ENCODE measurements around the gene TRAIP.

Gene TRAIP

GRCh38 chr3:49805367-49805782 lies 51.0 kb downstream of the TRAIP start:
- no peak overlapping the region for H3K27ac ChIP-seq (ENCODE audit: extremely low read depth, low read depth, low read length)
- H3K9me3 ChIP-seq (ENCODE audit: control insufficient read depth, insufficient read depth, low read depth, low read length) = no peaks in the 10 kb centered on the region
- CTCF ChIA-PET = interaction anchor here (1.3 to 2.0 kb wide), 2 partner anchors 34 to 95 kb away, joined by 4 to 10 read pairs; no protein-coding TSS in a partner anchor
- TF ChIP-seq PRDM1 (tag by site-specific recombination; IDR thresholded peaks at IDR 0.05) (no peak), ZBTB8A (tag by site-specific recombination; IDR thresholded peaks at IDR 0.05) (0 out of 2 replicates have a peak, but pooled peaks have one; percentile 42), OSR2 (tag by site-specific recombination; IDR thresholded peaks at IDR 0.05) (peak; percentile 41)
- H3K36me3 ChIP-seq (ENCODE audit: control insufficient read depth in 2 of 2, insufficient read depth in 1 of 2, low read length in 2 of 2) = no peaks in the 10 kb centered on the region
- H3K4me1 ChIP-seq (ENCODE audit: control insufficient read depth, insufficient read depth, low read length) = no peaks in the 10 kb centered on the region
- POLR2A ChIA-PET = interaction anchor here (0.6 to 1.1 kb wide), 2 partner anchors 15 to 19 kb away, joined by 3 read pairs; partner anchors contain the start of gene IP6K1
- no peak overlapping the region for H3K4me3 ChIP-seq (ENCODE audit: low read depth, low read length)

DNA sequence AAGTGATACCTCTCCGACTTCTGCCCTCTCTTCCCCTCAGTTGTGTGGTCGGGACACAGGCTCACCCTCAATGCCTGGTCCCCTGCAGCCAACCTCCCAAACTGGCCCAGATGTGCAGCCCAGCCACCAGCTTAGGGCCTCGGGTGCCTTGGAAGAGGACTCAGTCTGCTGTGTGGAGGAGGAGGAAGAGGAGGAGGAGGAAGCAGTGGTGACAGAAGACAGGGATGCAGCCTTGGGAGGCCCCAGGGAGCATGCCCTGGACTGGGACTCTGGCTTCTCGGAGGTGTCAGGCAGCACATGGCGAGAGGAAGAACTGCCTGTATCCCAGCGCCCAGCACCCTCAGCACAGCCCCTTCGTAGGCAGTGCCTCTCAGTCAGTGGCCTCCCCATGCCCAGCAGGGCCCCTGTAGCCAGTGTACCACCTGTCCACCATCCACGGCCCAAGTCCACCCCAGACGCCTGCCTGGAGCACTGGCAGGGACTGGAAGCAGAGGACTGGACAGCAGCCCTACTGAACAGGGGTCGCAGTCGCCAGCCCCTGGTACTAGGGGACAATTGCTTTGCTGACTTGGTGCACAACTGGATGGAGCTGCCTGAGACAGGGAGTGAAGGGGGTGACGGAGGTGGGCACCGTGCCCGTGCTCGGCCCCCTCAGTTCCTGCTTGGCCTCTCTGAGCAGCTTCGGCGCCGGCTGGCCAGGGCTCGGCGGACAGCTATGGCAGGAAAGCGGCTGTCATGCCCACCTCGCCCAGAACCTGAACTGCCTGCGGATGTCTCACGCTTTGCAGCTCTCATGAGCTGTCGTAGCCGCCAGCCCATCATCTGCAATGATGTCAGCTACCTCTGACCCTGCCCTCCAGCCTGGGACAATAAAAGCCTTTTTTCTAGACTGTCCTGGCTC lies 52.0 kb downstream of the TRAIP start:
- Histone ChIP-seq H3K36me3 (ENCODE audit: control insufficient read depth in 2 of 2, insufficient read depth in 1 of 2, low read length in 2 of 2) (no peaks in the 10 kb centered on the region), H3K4me1 (ENCODE audit: control insufficient read depth, insufficient read depth, low read length) (no peaks in the 10 kb centered on the region), H3K9me3 (ENCODE audit: control insufficient read depth, insufficient read depth, low read depth, low read length) (no peaks in the 10 kb centered on the region), H3K27ac (ENCODE audit: extremely low read depth, low read depth, low read length) (no peak overlapping the region), H3K4me3 (ENCODE audit: low read depth, low read length) (no peak overlapping the region)
- ChIA-PET POLR2A (interaction anchor here (0.6 to 1.1 kb wide), 3 partner anchors 18 to 63 kb away, joined by 3 to 5 read pairs (median 3); partner anchors contain the start of gene IP6K1), CTCF (interaction anchor here (0.6 to 2.7 kb wide), 4 partner anchors 35 to 249 kb away, joined by 3 to 10 read pairs (median 6); no protein-coding TSS in a partner anchor)
- TF ChIP-seq ZNF776 (tag by site-specific recombination; IDR thresholded peaks at IDR 0.05; ENCODE audit: borderline replicate concordance) (no peak), ZNF513 (tag by site-specific recombination; IDR thresholded peaks at IDR 0.05) (peak; percentile 49), ZBTB20 (tag by site-specific recombination; IDR thresholded peaks at IDR 0.05) (0 out of 2 replicates have a peak, but pooled peaks have one; percentile 1)

DNA sequence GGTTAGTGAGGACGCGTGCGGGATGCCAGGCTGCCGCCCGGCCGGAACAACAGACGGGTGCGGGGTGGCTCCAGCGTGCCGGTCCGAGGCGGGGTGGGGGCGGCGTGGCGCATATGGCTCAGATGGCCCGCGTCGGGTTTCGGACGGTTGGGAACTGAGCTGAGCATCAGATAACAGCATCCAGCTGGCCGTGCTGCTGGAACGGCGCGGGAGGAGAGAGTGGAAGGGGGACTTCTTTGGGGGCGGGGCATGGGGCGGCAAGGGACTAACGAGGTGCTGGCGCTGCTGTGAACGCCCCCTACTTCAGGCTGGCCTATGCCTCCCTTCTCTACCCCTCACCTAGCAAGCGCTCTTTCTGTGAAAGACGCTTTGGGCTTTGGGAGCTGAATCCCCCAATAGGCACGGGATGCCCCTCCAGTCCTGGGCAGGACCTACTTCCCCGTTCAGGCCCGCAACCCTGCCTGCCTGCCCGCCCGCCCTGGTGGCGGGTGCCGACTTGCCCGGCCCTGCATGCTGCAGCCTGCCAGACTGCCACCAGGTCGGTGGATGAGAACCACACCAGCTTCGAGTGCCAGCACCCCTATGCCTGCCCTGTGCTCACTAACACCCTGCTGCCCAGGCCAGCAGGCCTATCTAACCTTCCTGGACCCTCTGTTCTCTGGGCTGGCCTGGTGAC lies 52.8 kb downstream of the TRAIP start:
- POLR2A ChIA-PET = interaction anchor here (0.6 to 1.9 kb wide), 5 partner anchors 17 to 105 kb away, joined by 3 to 6 read pairs (median 3); partner anchors contain the start of gene IP6K1
- no peaks in the 10 kb centered on the region for H3K36me3 ChIP-seq (ENCODE audit: control insufficient read depth in 2 of 2, insufficient read depth in 1 of 2, low read length in 2 of 2)
- H3K9me3 ChIP-seq (ENCODE audit: control insufficient read depth, insufficient read depth, low read depth, low read length) = no peaks in the 10 kb centered on the region
- H3K4me3 ChIP-seq (ENCODE audit: low read depth, low read length) = peak overlapping the region; percentile 84
- H3K27ac ChIP-seq (ENCODE audit: extremely low read depth, low read depth, low read length) = no peak overlapping the region
- no peaks in the 10 kb centered on the region for H3K4me1 ChIP-seq (ENCODE audit: control insufficient read depth, insufficient read depth, low read length)
- CTCF ChIA-PET = interaction anchor here (0.6 to 3.1 kb wide), 12 partner anchors 14 to 264 kb away, joined by 3 to 29 read pairs (median 4); partner anchors contain the start of gene IP6K1
- TF ChIP-seq ZBTB20 (tag by site-specific recombination; IDR thresholded peaks at IDR 0.05) (peak; percentile 13; the same call in 1 of the 2 replicates), ZNF391 (tag by site-specific recombination; IDR thresholded peaks at IDR 0.05; ENCODE audit: borderline replicate concordance, low read depth) (no peak; the same call in 1 of the 2 replicates), ZNF221 (tag by site-specific recombination; IDR thresholded peaks at IDR 0.05; ENCODE audit: borderline replicate concordance) (no peak), MEIS1 (CRISPR knock-in tag; IDR thresholded peaks at IDR 0.05; ENCODE audit: borderline replicate concordance) (no peak), EGR2 (tag by site-specific recombination; IDR thresholded peaks at IDR 0.05; ENCODE audit: low read depth) (no peak), ZNF837 (tag by site-specific recombination; IDR thresholded peaks at IDR 0.05) (no peak), ZNF777 (tag by site-specific recombination; IDR thresholded peaks at IDR 0.05; ENCODE audit: borderline replicate concordance) (peak; percentile 64; the same call in 1 of the 2 replicates), ZNF354C (tag by site-specific recombination; IDR thresholded peaks at IDR 0.05; ENCODE audit: borderline replicate concordance, low read depth) (no peak), ZNF658 (tag by site-specific recombination; IDR thresholded peaks at IDR 0.05) (no peak), ZNF211 (tag by site-specific recombination; IDR thresholded peaks at IDR 0.05; ENCODE audit: low read depth) (no peak), SP7 (tag by site-specific recombination; IDR thresholded peaks at IDR 0.05) (peak; percentile 9; the same call in 1 of the 2 replicates), ZFP41 (tag by site-specific recombination; IDR thresholded peaks at IDR 0.05; ENCODE audit: borderline replicate concordance) (no peak), GLIS1 (tag by site-specific recombination; IDR thresholded peaks at IDR 0.05) (no peak), ZNF76 (tag by site-specific recombination; IDR thresholded peaks at IDR 0.05; ENCODE audit: borderline replicate concordance, low read depth) (no peak), KLF9 (tag by site-specific recombination; IDR thresholded peaks at IDR 0.05; ENCODE audit: low read depth) (peak; percentile 22; the same call in 1 of the 2 replicates), ZNF501 (tag by site-specific recombination; IDR thresholded peaks at IDR 0.05) (no peak), SP2 (tag by site-specific recombination; IDR thresholded peaks at IDR 0.05) (peak; percentile 46), ZNF629 (tag by site-specific recombination; IDR thresholded peaks at IDR 0.05) (no peak), GFI1B (tag by site-specific recombination; IDR thresholded peaks at IDR 0.05) (no peak), ZNF830 (tag by site-specific recombination; IDR thresholded peaks at IDR 0.05; ENCODE audit: low read depth) (no peak), ZNF664 (tag by site-specific recombination; IDR thresholded peaks at IDR 0.05) (no peak)
- TF ChIP-seq, protein P1, sequence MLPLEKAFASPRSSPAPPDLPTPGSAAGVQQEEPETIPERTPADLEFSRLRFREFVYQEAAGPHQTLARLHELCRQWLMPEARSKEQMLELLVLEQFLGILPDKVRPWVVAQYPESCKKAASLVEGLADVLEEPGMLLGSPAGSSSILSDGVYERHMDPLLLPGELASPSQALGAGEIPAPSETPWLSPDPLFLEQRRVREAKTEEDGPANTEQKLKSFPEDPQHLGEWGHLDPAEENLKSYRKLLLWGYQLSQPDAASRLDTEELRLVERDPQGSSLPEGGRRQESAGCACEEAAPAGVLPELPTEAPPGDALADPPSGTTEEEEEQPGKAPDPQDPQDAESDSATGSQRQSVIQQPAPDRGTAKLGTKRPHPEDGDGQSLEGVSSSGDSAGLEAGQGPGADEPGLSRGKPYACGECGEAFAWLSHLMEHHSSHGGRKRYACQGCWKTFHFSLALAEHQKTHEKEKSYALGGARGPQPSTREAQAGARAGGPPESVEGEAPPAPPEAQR (tag by site-specific recombination; IDR thresholded peaks at IDR 0.05) = no peak
